ENCODE measurements around the gene TOMM34.

Gene TOMM34

GRCh38 chr20:44941120-44941691, 19.0 kb downstream of the TOMM34 start:
- H3K27ac ChIP-seq, result no peak overlapping the region
- no peaks in the 10 kb centered on the region for H3K27me3 ChIP-seq
- TF ChIP-seq CTCF (IDR thresholded peaks at IDR 0.05), result no peak
- no peaks in the 10 kb centered on the region for H3K9me3 ChIP-seq
- H3K36me3 ChIP-seq, result peaks cover 93% of the 10 kb centered on the region
- H3K4me1 ChIP-seq (ENCODE audit: control insufficient read depth in 1 of 2, insufficient read depth in 1 of 2, low read depth in 1 of 2, low read length in 1 of 2), result no peaks in the 10 kb centered on the region
- no peak overlapping the region for H3K4me3 ChIP-seq (ENCODE audit: low read depth in 1 of 2, low read length in 1 of 2)

GRCh38 chr20:44938637-44939036, 21.6 kb downstream of the TOMM34 start:
- H3K27me3 ChIP-seq, result no peaks in the 10 kb centered on the region
- H3K27ac ChIP-seq, result no peak overlapping the region
- TF ChIP-seq CTCF (IDR thresholded peaks at IDR 0.05), result no peak
- no peaks in the 10 kb centered on the region for H3K4me1 ChIP-seq (ENCODE audit: control insufficient read depth in 1 of 2, insufficient read depth in 1 of 2, low read depth in 1 of 2, low read length in 1 of 2)
- no peak overlapping the region for H3K4me3 ChIP-seq (ENCODE audit: low read depth in 1 of 2, low read length in 1 of 2)
- no peaks in the 10 kb centered on the region for H3K9me3 ChIP-seq
- H3K36me3 ChIP-seq, result peaks cover 96% of the 10 kb centered on the region

- no peaks in the 10 kb centered on the region for H3K27me3 ChIP-seq
- peaks cover 94% of the 10 kb centered on the region for H3K36me3 ChIP-seq
- no peak overlapping the region for H3K4me3 ChIP-seq (ENCODE audit: low read depth in 1 of 2, low read length in 1 of 2)
- H3K4me1 ChIP-seq (ENCODE audit: control insufficient read depth in 1 of 2, insufficient read depth in 1 of 2, low read depth in 1 of 2, low read length in 1 of 2), result no peaks in the 10 kb centered on the region
- H3K27ac ChIP-seq, result no peak overlapping the region
- H3K9me3 ChIP-seq, result no peaks in the 10 kb centered on the region
- no peak for TF ChIP-seq CTCF (IDR thresholded peaks at IDR 0.05)
These were observed 23.7 kb downstream of the TOMM34 start for GRCh38 chr20:44936510-44936909.

- no peaks in the 10 kb centered on the region for H3K27me3 ChIP-seq
- H3K9me3 ChIP-seq, result no peaks in the 10 kb centered on the region
- H3K4me3 ChIP-seq (ENCODE audit: low read depth in 1 of 2, low read length in 1 of 2), result no peak overlapping the region
- H3K27ac ChIP-seq, result no peak overlapping the region
- H3K4me1 ChIP-seq (ENCODE audit: control insufficient read depth in 1 of 2, insufficient read depth in 1 of 2, low read depth in 1 of 2, low read length in 1 of 2), result no peaks in the 10 kb centered on the region
- no peak for TF ChIP-seq CTCF (IDR thresholded peaks at IDR 0.05)
- H3K36me3 ChIP-seq, result peaks cover 72% of the 10 kb centered on the region
These were observed 27.3 kb downstream of the TOMM34 start for GRCh38 chr20:44932916-44933315.

GRCh38 chr20:44931911-44932310, 28.3 kb downstream of the TOMM34 start:
- Histone ChIP-seq H3K4me1 (ENCODE audit: control insufficient read depth in 1 of 2, insufficient read depth in 1 of 2, low read depth in 1 of 2, low read length in 1 of 2) (no peaks in the 10 kb centered on the region), H3K27me3 (no peaks in the 10 kb centered on the region), H3K4me3 (ENCODE audit: low read depth in 1 of 2, low read length in 1 of 2) (no peak overlapping the region), H3K36me3 (peaks cover 62% of the 10 kb centered on the region), H3K27ac (no peak overlapping the region), H3K9me3 (no peaks in the 10 kb centered on the region)
- TF ChIP-seq CTCF (IDR thresholded peaks at IDR 0.05), result no peak

Measured in neutrophil (primary cell).